RWPE1 (cell line): ENCODE results near the gene OR8B12.
"Not testable (repeated sequence)": the region's sequence is repeated elsewhere in the genome, so short reads cannot be mapped to it uniquely, and the experiment has no call there.

Experiments used
- CTCF ChIA-PET: fragments of 350-600 bp; sonication (Branson Sonifier 250); formaldehyde crosslinking; extraction: SDS; loops from one replicate; lab custom pipeline; 2021; lab: Yijun Ruan, JAX
- POLR2A ChIA-PET: fragments of 400-600 bp; formaldehyde crosslinking; extraction: SDS; loops from one replicate; lab custom pipeline; 2020; ENCODE audit warnings: antibody characterized with exemption; ENCODE audit not compliant: low non-redundant PET; lab: Yijun Ruan, JAX
- DNase-seq: peaks from one replicate; pipeline ENCODE4 v3.0.0; 2012; ENCODE audit warnings: low spot score
- H3K27ac ChIP-seq: fragments of 450-650 bp; 2 replicates; pipeline ENCODE4 v1.5.1; 2017
- TF ChIP-seq, protein P1 (sequence below): fragments of 450-650 bp; conservative IDR thresholded peaks from 2 replicates; pipeline ENCODE4 v1.5.1; 2017; ENCODE audit warnings: low read depth, mild to moderate bottlenecking

Gene OR8B12

GRCh38 chr11:124518989-124519451 lies 24.4 kb downstream of the OR8B12 start:
- CTCF ChIA-PET: no interaction called here

DNA sequence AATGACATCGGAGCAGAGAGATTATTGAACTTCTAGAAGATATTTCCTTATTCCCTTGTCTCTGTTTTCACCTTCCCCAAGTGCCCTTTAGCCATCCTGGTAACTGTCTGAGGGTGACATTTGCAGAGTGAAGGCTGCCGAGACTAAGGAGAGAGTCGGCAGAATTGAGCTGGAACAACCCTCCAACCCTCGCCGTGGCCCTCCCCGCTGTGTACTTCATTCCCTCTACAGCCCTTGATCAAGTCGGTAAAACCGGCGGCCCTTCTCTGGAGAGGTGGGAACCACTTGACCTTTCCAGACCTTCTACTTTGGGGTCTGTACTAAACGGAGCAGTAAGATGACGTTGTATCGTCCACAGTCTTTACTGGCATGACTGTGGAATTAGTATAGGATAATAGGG lies 26.1 kb downstream of the OR8B12 start:
- POLR2A ChIA-PET: no interaction called here
- TF ChIP-seq, protein P1, sequence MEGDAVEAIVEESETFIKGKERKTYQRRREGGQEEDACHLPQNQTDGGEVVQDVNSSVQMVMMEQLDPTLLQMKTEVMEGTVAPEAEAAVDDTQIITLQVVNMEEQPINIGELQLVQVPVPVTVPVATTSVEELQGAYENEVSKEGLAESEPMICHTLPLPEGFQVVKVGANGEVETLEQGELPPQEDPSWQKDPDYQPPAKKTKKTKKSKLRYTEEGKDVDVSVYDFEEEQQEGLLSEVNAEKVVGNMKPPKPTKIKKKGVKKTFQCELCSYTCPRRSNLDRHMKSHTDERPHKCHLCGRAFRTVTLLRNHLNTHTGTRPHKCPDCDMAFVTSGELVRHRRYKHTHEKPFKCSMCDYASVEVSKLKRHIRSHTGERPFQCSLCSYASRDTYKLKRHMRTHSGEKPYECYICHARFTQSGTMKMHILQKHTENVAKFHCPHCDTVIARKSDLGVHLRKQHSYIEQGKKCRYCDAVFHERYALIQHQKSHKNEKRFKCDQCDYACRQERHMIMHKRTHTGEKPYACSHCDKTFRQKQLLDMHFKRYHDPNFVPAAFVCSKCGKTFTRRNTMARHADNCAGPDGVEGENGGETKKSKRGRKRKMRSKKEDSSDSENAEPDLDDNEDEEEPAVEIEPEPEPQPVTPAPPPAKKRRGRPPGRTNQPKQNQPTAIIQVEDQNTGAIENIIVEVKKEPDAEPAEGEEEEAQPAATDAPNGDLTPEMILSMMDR: no peak
- DNase-seq: no peak
- no peak overlapping the region for H3K27ac ChIP-seq
- CTCF ChIA-PET: no interaction called here

More at GRCh38 chr11:124518989-124519451, 24.4 kb downstream of the OR8B12 start:
- H3K27ac ChIP-seq: no peak overlapping the region
- no peak for DNase-seq
- POLR2A ChIA-PET: no interaction called here
- TF ChIP-seq, protein P1: no peak

DNA sequence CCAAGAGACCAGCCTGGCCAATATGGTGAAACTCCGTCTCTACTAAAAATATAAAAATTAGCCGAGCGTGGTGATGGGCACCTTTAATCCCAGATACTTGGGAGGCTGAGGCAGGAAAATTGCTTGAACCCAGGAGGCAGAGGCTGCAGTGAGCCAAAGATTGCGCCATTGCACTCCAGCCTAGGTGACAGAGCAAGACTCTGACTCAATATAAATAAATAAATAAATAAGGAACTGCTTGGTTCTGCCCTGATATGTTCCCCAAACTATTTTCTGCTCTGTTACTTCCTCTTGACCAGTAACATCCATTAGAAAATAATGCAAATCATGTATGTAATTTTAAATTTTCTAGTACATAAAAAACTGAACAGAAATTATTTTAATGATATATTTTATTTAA lies 28.8 kb downstream of the OR8B12 start:
- H3K27ac ChIP-seq, CTCF ChIA-PET, DNase-seq, POLR2A ChIA-PET: not testable (repeated sequence)

DNA sequence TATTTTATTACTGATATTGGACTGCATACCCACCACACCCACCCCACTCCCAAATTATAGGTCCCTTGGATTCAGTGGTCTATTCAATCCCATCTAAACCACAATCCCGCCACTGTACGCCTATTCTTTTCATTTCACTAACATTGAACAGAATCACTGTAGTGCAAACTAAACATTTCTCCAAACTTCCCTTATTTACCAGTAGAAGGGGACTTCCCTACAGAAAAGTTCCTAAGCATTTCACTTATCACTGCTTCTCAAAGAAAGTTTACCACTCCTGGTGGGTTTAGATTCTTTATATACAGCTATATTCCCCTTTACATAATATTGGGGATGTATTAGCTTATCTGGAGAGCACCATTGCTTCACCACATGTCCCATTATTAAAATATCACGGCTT lies 29.3 kb downstream of the OR8B12 start:
- ChIA-PET CTCF (no interaction called here), POLR2A (no interaction called here)
- H3K27ac ChIP-seq: no peak overlapping the region
- TF ChIP-seq, protein P1: no peak
- DNase-seq: no peak

DNA sequence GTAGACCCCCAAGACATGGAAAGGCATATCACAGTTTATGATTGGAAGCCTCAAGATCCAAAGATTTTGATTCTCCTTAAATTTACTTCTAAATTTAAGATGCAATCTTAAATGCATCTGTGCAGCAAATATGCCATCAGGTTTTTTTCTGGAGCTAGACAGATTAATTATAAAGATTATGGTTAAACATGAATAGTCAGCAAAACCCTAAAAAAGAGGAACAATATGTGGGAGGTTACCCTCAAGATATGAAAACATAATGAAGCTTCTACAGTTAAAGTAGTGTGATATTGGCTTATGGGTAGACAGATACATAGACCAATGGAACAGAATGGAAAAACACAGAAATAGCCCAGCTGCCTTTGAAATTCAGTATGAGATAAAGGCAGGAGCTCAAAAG lies 31.7 kb downstream of the OR8B12 start:
- CTCF ChIA-PET: no interaction called here
- no peak overlapping the region for H3K27ac ChIP-seq
- DNase-seq: no peak
- TF ChIP-seq, protein P1: no peak
- POLR2A ChIA-PET: no interaction called here

GRCh38 chr11:124510279-124510678 lies 33.2 kb downstream of the OR8B12 start:
- TF ChIP-seq, protein P1: no peak
- no peak overlapping the region for H3K27ac ChIP-seq
- ChIA-PET POLR2A (no interaction called here), CTCF (interaction anchor here (0.6 kb wide), 1 partner anchor 15 kb away, joined by 3 read pairs; no protein-coding TSS in a partner anchor)
- no peak for DNase-seq

DNA sequence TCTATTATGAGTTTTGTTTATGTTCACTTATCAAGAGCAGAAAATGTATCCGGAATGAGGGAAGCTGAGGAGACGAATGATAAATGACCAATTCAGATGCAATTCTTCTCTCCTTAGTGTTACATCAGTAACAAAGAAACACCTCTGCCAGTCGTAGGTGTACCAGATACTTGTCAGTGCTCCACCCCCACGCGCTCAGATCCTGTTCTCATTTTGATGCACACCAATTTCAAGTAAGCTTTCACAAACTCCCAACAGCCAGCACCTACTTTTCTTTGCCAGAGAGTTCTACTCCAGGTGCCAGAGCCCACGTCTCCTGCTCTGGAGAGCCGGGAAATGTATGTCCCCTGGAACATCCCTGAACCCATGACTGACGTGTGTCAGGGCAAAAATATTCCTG lies 43.7 kb downstream of the OR8B12 start:
- DNase-seq: no peak
- TF ChIP-seq, protein P1: no peak
- H3K27ac ChIP-seq: no peak overlapping the region
- CTCF ChIA-PET: no interaction called here
- POLR2A ChIA-PET: no interaction called here
